ENCODE data around the gene ENGASE. TPM values are rescaled to one million over a fixed set of nuclear protein-coding genes. Genes with fewer than 3 reads are reported as not detected.

ENGASE gene
- total and polyA plus RNA-seq, 2 donors (not counting 1 experiment from before 2014, with no cell fraction given): 92.1 to 122 TPM

GRCh38 chr17:79131274-79131635 lies 56.6 kb downstream of the ENGASE start:
- H3K4me1 ChIP-seq (ENCODE audit: control insufficient read depth in 2 of 2, insufficient read depth in 2 of 2, low read length in 2 of 2): no peaks in the 10 kb centered on the region
- H3K4me2 ChIP-seq (replicated peaks; ENCODE audit: low read depth, low read length, poor library complexity, severe bottlenecking): no peak overlapping the region
- no peaks in the 10 kb centered on the region for H3K36me3 ChIP-seq (replicated peaks in 1 of 2; ENCODE audit: control extremely low read depth in 1 of 2, control insufficient read depth in 1 of 2, extremely low read depth in 1 of 2, insufficient read depth in 2 of 2, low read length in 1 of 2)
- peaks cover 0 to 2% (median 1%) of the 10 kb centered on the region in 4 experiments for H3K27me3 ChIP-seq (replicated peaks in 1 of 4; ENCODE audit: control extremely low read depth in 1 of 4, control insufficient read depth in 3 of 4, insufficient read depth in 4 of 4, low read length in 3 of 4)
- POLR2A ChIA-PET: no interaction called here
- no peak overlapping the region for H3K27ac ChIP-seq (ENCODE audit: low read length in 2 of 2)
- no peak overlapping the region for H3K4me3 ChIP-seq (ENCODE audit: control extremely low read depth in 1 of 5, extremely low read depth in 1 of 5, insufficient read depth in 1 of 5, low read depth in 2 of 5, low read length in 4 of 5)
- CTCF ChIA-PET: no interaction called here
- DNase-seq (no peak), ATAC-seq (ENCODE audit: low read depth) (no peak)
- H3K79me2 ChIP-seq (ENCODE audit: control insufficient read depth, insufficient read depth, low read length): no peaks in the 10 kb centered on the region
- TF ChIP-seq EZH2 (IDR thresholded peaks at IDR 0.05; ENCODE audit: borderline replicate concordance, insufficient read depth, low read depth, low read length, poor library complexity, severe bottlenecking) (no peak), CTCF (IDR thresholded peaks at IDR 0.05) (no peak)
- no peak overlapping the region for H3K9ac ChIP-seq (ENCODE audit: low read length)
- no peaks in the 10 kb centered on the region for H3K9me3 ChIP-seq (ENCODE audit: control extremely low read depth in 1 of 3, control insufficient read depth in 2 of 3, insufficient read depth in 1 of 3, low read length in 2 of 3)
- intact Hi-C loops (cut with micrococcal nuclease): no loop called here
- Mint-ChIP-seq H3K27ac (no peak overlapping the region), H3K27me3 (peaks cover 19% of the 10 kb centered on the region), H3K9me3 (ENCODE audit: insufficient read depth) (no peaks in the 10 kb centered on the region), H3K4me1 (no peaks in the 10 kb centered on the region), H3K4me3 (no peak overlapping the region)
- 94% methylated on average over 18 of the region's 21 CpGs for WGBS (ENCODE audit: insufficient coverage)
- no peaks in the 10 kb centered on the region for H4K20me1 ChIP-seq (ENCODE audit: control insufficient read depth, insufficient read depth, low read length, poor library complexity, severe bottlenecking)
- H2AFZ ChIP-seq (ENCODE audit: insufficient read depth, low read depth, low read length, poor library complexity, severe bottlenecking): no peak overlapping the region

- Mint-ChIP-seq H3K27me3 (peaks cover 17% of the 10 kb centered on the region), H3K27ac (no peak overlapping the region), H3K4me3 (no peak overlapping the region), H3K9me3 (ENCODE audit: insufficient read depth) (no peaks in the 10 kb centered on the region), H3K4me1 (no peaks in the 10 kb centered on the region)
- ATAC-seq (ENCODE audit: low read depth) (no peak), DNase-seq (no peak)
- Histone ChIP-seq H3K79me2 (ENCODE audit: control insufficient read depth, insufficient read depth, low read length) (no peaks in the 10 kb centered on the region), H3K9me3 (ENCODE audit: control extremely low read depth in 1 of 3, control insufficient read depth in 2 of 3, insufficient read depth in 1 of 3, low read length in 2 of 3) (no peaks in the 10 kb centered on the region), H3K9ac (ENCODE audit: low read length) (no peak overlapping the region), H2AFZ (ENCODE audit: insufficient read depth, low read depth, low read length, poor library complexity, severe bottlenecking) (no peak overlapping the region), H3K27me3 (replicated peaks in 1 of 4; ENCODE audit: control extremely low read depth in 1 of 4, control insufficient read depth in 3 of 4, insufficient read depth in 4 of 4, low read length in 3 of 4) (peaks cover 0 to 2% (median 1%) of the 10 kb centered on the region in 4 experiments), H3K36me3 (replicated peaks in 1 of 2; ENCODE audit: control extremely low read depth in 1 of 2, control insufficient read depth in 1 of 2, extremely low read depth in 1 of 2, insufficient read depth in 2 of 2, low read length in 1 of 2) (no peaks in the 10 kb centered on the region), H3K4me3 (ENCODE audit: control extremely low read depth in 1 of 5, extremely low read depth in 1 of 5, insufficient read depth in 1 of 5, low read depth in 2 of 5, low read length in 4 of 5) (no peak overlapping the region), H3K27ac (ENCODE audit: low read length in 2 of 2) (no peak overlapping the region), H3K4me1 (ENCODE audit: control insufficient read depth in 2 of 2, insufficient read depth in 2 of 2, low read length in 2 of 2) (no peaks in the 10 kb centered on the region), H3K4me2 (replicated peaks; ENCODE audit: low read depth, low read length, poor library complexity, severe bottlenecking) (no peak overlapping the region), H4K20me1 (ENCODE audit: control insufficient read depth, insufficient read depth, low read length, poor library complexity, severe bottlenecking) (no peaks in the 10 kb centered on the region)
- intact Hi-C loops (cut with micrococcal nuclease): no loop called here
- no peak for TF ChIP-seq EZH2 (IDR thresholded peaks at IDR 0.05; ENCODE audit: borderline replicate concordance, insufficient read depth, low read depth, low read length, poor library complexity, severe bottlenecking)
- no peak for TF ChIP-seq CTCF (IDR thresholded peaks at IDR 0.05)
- POLR2A ChIA-PET: no interaction called here
- CTCF ChIA-PET: no interaction called here
- 91% methylated on average over 8 of the region's 8 CpGs for WGBS (ENCODE audit: insufficient coverage)
Observed at GRCh38 chr17:79131701-79132100, 57.1 kb downstream of the ENGASE start.
